H9 (cell line): ENCODE results near the gene PTPN22. TPM values are rescaled to one million over a fixed set of nuclear protein-coding genes. Genes with fewer than 3 reads are reported as not detected.

Experiments used
- DNase-seq: peaks from one replicate; pipeline ENCODE4 v3.0.0-alpha.2; 2017
- H2AFZ ChIP-seq: one replicate; pipeline ENCODE4 v1.6.1; 2013; ENCODE audit warnings: mild to moderate bottlenecking, low read length, control low read depth, moderate library complexity
- H2AK5ac ChIP-seq: 2 replicates; pipeline ENCODE4 v1.6.1; 2013; ENCODE audit warnings: low read length, control low read depth, mixed read lengths; ENCODE audit not compliant: insufficient read length
- H2BK120ac ChIP-seq: one replicate; pipeline ENCODE4 v1.6.1; 2013; ENCODE audit warnings: low read depth, mild to moderate bottlenecking, low read length, control low read depth, inconsistent platforms; ENCODE audit not compliant: poor library complexity, severe bottlenecking
- H2BK12ac ChIP-seq: 2 replicates; pipeline ENCODE4 v1.6.1; 2013; ENCODE audit warnings: low read length, control low read depth, mixed read lengths, low read depth; ENCODE audit not compliant: insufficient read length
- H2BK15ac ChIP-seq: 2 replicates; pipeline ENCODE4 v1.6.1; 2013; ENCODE audit warnings: low read depth, low read length, control low read depth
- H2BK20ac ChIP-seq: one replicate; pipeline ENCODE4 v1.6.1; 2013; ENCODE audit warnings: low read depth, mild to moderate bottlenecking, low read length, control low read depth, inconsistent platforms; ENCODE audit not compliant: poor library complexity, severe bottlenecking
- H2BK5ac ChIP-seq: 2 replicates; pipeline ENCODE4 v1.6.1; 2013; ENCODE audit warnings: low read length, control low read depth, mixed read lengths; ENCODE audit not compliant: insufficient read length
- H3K14ac ChIP-seq: 2 replicates; pipeline ENCODE4 v1.6.1; 2013; ENCODE audit warnings: low read length, control low read depth; ENCODE audit not compliant: insufficient read depth
- H3K18ac ChIP-seq: 2 replicates; pipeline ENCODE4 v1.6.1; 2013; ENCODE audit warnings: low read depth, mild to moderate bottlenecking, mixed read lengths, low read length, control low read depth; ENCODE audit not compliant: insufficient read length
- H3K23ac ChIP-seq: 2 replicates; pipeline ENCODE4 v1.6.1; 2013; ENCODE audit warnings: low read length, control low read depth, mixed read lengths, low read depth; ENCODE audit not compliant: insufficient read length
- H3K23me2 ChIP-seq: 2 replicates; pipeline ENCODE4 v1.6.1; 2013; ENCODE audit warnings: low read depth, mild to moderate bottlenecking, mixed read lengths, low read length, control low read depth; ENCODE audit not compliant: insufficient read length, poor library complexity, severe bottlenecking
- H3K27ac ChIP-seq: 2 replicates; pipeline ENCODE4 v1.5.1; 2013; ENCODE audit warnings: low read length, control low read depth, mixed read lengths, low read depth; ENCODE audit not compliant: insufficient read length
- H3K27me3 ChIP-seq: 2 replicates; pipeline ENCODE4 v1.6.1; 2013; ENCODE audit warnings: low read length, control low read depth, inconsistent platforms; ENCODE audit not compliant: insufficient read depth
- H3K4ac ChIP-seq: 2 replicates; pipeline ENCODE4 v1.6.1; 2013; ENCODE audit warnings: low read depth, mild to moderate bottlenecking, control low read depth, inconsistent platforms, low read length, moderate library complexity
- H3K4me1 ChIP-seq: 2 replicates; pipeline ENCODE4 v1.6.1; 2013; ENCODE audit warnings: low read length, control low read depth, inconsistent platforms; ENCODE audit not compliant: insufficient read depth
- H3K4me2 ChIP-seq: 2 replicates; pipeline ENCODE4 v1.6.1; 2013; ENCODE audit warnings: low read length, control low read depth, mixed read lengths; ENCODE audit not compliant: insufficient read length, insufficient read depth
- H3K56ac ChIP-seq: 2 replicates; pipeline ENCODE4 v1.6.1; 2013; ENCODE audit warnings: low read depth, mild to moderate bottlenecking, mixed read lengths, low read length, control low read depth; ENCODE audit not compliant: insufficient read length
- H3K79me1 ChIP-seq: 2 replicates; pipeline ENCODE4 v1.6.1; 2013; ENCODE audit warnings: low read depth, mild to moderate bottlenecking, moderate library complexity, low read length, control low read depth, inconsistent platforms; ENCODE audit not compliant: insufficient read depth, poor library complexity, severe bottlenecking
- H3K79me2 ChIP-seq: 2 replicates; pipeline ENCODE4 v1.6.1; 2013; ENCODE audit warnings: low read length, control low read depth, inconsistent platforms; ENCODE audit not compliant: insufficient read depth
- H3K9ac ChIP-seq: 2 replicates; pipeline ENCODE4 v1.6.1; 2013; ENCODE audit warnings: low read length, control low read depth, mixed read lengths; ENCODE audit not compliant: insufficient read length; ENCODE audit errors: extremely low read depth
- H3K9me3 ChIP-seq: one replicate; pipeline ENCODE4 v1.6.1; 2013; ENCODE audit warnings: low read depth, low read length, inconsistent platforms; ENCODE audit not compliant: control insufficient read depth
- H3T11ph ChIP-seq: one replicate; pipeline ENCODE4 v1.6.1; 2013; ENCODE audit warnings: mild to moderate bottlenecking, low read length, control low read depth, inconsistent platforms
- H4K20me1 ChIP-seq: one replicate; pipeline ENCODE4 v1.6.1; 2013; ENCODE audit not compliant: control insufficient read depth, insufficient read length, insufficient read depth
- H4K5ac ChIP-seq: 2 replicates; pipeline ENCODE4 v1.6.1; 2013; ENCODE audit warnings: low read depth, mild to moderate bottlenecking, mixed read lengths, low read length, control low read depth; ENCODE audit not compliant: insufficient read length
- H4K8ac ChIP-seq: replicated peaks from 2 replicates; pipeline ENCODE4 v1.6.1; 2013; ENCODE audit warnings: low read length, control low read depth, mixed read lengths, low read depth; ENCODE audit not compliant: insufficient read length
- H4K91ac ChIP-seq: 2 replicates; pipeline ENCODE4 v1.6.1; 2013; ENCODE audit warnings: low read depth, mild to moderate bottlenecking, moderate library complexity, mixed read lengths, low read length, control low read depth; ENCODE audit not compliant: insufficient read length
- H3K27ac Mint-ChIP-seq, 3 experiments: 2 replicates in 2 of 3; 3 replicates in 1 of 3; pipeline ENCODE4 v1.8.0; 2020 to 2021; ENCODE audit warnings: mixed read lengths in 3 of 3, mild to moderate bottlenecking in 1 of 3, moderate library complexity in 1 of 3
- H3K27me3 Mint-ChIP-seq: 2 replicates; pipeline ENCODE4 v1.8.0; 2021; ENCODE audit warnings: low read depth, mild to moderate bottlenecking, moderate library complexity, mixed read lengths
- H3K36me3 Mint-ChIP-seq, 3 experiments: 2 replicates in 2 of 3; 3 replicates in 1 of 3; pipeline ENCODE4 v1.8.0; 2020 to 2021; ENCODE audit warnings: low read depth in 3 of 3, mixed read lengths in 3 of 3; ENCODE audit not compliant: insufficient read depth in 1 of 3
- H3K4me1 Mint-ChIP-seq, 2 experiments: 2 replicates each; pipeline ENCODE4 v1.8.0; 2020; ENCODE audit warnings: mixed read lengths in 2 of 2
- H3K4me3 Mint-ChIP-seq, 2 experiments: 2 replicates in 1 of 2; 3 replicates in 1 of 2; pipeline ENCODE4 v1.8.0; 2020 to 2021; ENCODE audit warnings: mild to moderate bottlenecking in 2 of 2, mixed read lengths in 2 of 2, moderate library complexity in 1 of 2
- H3K9me3 Mint-ChIP-seq, 2 experiments: 2 replicates in 1 of 2; 3 replicates in 1 of 2; pipeline ENCODE4 v1.8.0; 2020; ENCODE audit warnings: mild to moderate bottlenecking in 2 of 2, mixed read lengths in 2 of 2, moderate library complexity in 1 of 2
- WGBS: extraction: QIAGEN DNeasy Blood & Tissue Kit; methylation state at CpG from one replicate; pipeline ENCODE4 v1.1.7; 2013; ENCODE audit warnings: missing lambda C conversion rate, low lambda C conversion rate, mixed read lengths; ENCODE audit not compliant: insufficient read length; ENCODE audit errors: extremely low coverage; 5-methylcytosine and 5-hydroxymethylcytosine counted together
- total RNA-seq: library from RNA; stranded (reverse); gene quantifications from 2 replicates; pipeline ENCODE4 v1.2.1, GENCODE V29; 2021
- TF ChIP-seq, protein P1 (sequence below): fragments of 200-600 bp; sonication (generic); conservative IDR thresholded peaks from 3 replicates; pipeline ENCODE4 v1.8.0; 2021; ENCODE audit warnings: antibody characterized with exemption, mild to moderate bottlenecking

PTPN22 gene
- total RNA-seq, 1 experiment from 2014 or later, result not detected

GRCh38 chr1:113912594-113913311 lies 41.2 kb upstream of the PTPN22 start:
- H3K27ac Mint-ChIP-seq, result peak overlapping the region in 1 of 3 experiments; percentile 70; a peak in 1 of 7 replicates
- Histone ChIP-seq H2AK5ac (no peak overlapping the region), H3K9ac (no peak overlapping the region), H4K8ac (no peak overlapping the region), H3K79me1 (no peaks in the 10 kb centered on the region), H2BK5ac (no peak overlapping the region), H3K14ac (no peak overlapping the region), H4K91ac (no peak overlapping the region), H4K5ac (no peak overlapping the region), H4K20me1 (no peaks in the 10 kb centered on the region), H3K56ac (no peak overlapping the region), H3T11ph (no peak overlapping the region), H3K4ac (no peak overlapping the region), H3K18ac (no peak overlapping the region), H2AFZ (no peak overlapping the region), H2BK120ac (no peak overlapping the region), H3K9me3 (no peaks in the 10 kb centered on the region), H2BK20ac (no peak overlapping the region), H3K23ac (no peak overlapping the region), H3K27me3 (no peaks in the 10 kb centered on the region), H2BK12ac (no peak overlapping the region), H3K4me2 (no peak overlapping the region), H3K27ac (no peak overlapping the region), H3K4me1 (no peaks in the 10 kb centered on the region), H3K23me2 (no peaks in the 10 kb centered on the region), H3K79me2 (no peaks in the 10 kb centered on the region), H2BK15ac (no peak overlapping the region)
- H3K9me3 Mint-ChIP-seq, result no peaks in the 10 kb centered on the region
- H3K4me3 Mint-ChIP-seq, result no peak overlapping the region
- DNase-seq, result no peak
- H3K4me1 Mint-ChIP-seq, result peaks cover 3% of the 10 kb centered on the region in 2 experiments; a peak in 1 of 4 replicates
- WGBS, result no CpG with 5 or more reads among the region's 6 CpGs
- TF ChIP-seq, protein P1, sequence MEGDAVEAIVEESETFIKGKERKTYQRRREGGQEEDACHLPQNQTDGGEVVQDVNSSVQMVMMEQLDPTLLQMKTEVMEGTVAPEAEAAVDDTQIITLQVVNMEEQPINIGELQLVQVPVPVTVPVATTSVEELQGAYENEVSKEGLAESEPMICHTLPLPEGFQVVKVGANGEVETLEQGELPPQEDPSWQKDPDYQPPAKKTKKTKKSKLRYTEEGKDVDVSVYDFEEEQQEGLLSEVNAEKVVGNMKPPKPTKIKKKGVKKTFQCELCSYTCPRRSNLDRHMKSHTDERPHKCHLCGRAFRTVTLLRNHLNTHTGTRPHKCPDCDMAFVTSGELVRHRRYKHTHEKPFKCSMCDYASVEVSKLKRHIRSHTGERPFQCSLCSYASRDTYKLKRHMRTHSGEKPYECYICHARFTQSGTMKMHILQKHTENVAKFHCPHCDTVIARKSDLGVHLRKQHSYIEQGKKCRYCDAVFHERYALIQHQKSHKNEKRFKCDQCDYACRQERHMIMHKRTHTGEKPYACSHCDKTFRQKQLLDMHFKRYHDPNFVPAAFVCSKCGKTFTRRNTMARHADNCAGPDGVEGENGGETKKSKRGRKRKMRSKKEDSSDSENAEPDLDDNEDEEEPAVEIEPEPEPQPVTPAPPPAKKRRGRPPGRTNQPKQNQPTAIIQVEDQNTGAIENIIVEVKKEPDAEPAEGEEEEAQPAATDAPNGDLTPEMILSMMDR, result no peak
- H3K36me3 Mint-ChIP-seq, result peaks cover 5 to 35% (median 33%) of the 10 kb centered on the region in 3 experiments; a peak in 6 of 7 replicates
- peaks cover 3% of the 10 kb centered on the region for H3K27me3 Mint-ChIP-seq
